ENCODE measurements around the gene KCNN4. TPM values are rescaled to one million over a fixed set of nuclear protein-coding genes. Genes with fewer than 3 reads are reported as not detected.

KCNN4 gene
- total and polyA plus RNA-seq, 10 of the 15 experiments (the other 5 are each of a cell fraction or from before 2014, with no cell fraction given) = 1.4 to 112 (median 77.9) TPM

DNA sequence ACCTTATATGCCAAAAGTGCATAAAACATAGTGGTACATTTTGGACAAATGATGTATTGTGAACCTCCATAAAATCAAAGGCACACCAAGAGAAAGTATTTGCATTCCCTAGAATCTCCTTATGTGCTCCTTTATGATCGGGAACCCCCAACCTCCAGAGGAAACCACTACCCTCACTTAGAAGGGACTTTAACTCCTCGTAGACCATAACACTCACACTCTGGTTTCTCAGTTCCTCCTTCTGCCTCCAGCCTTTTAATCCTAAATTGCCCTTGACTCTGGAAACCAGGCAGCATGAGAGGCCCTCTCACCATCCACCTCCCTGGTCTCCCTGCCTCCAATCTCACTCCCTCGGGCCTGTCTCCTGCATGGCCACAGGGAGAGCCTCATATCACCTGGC is 9.8 kb upstream of the KCNN4 start (continued):
- TF ChIP-seq BACH1 (IDR thresholded peaks at IDR 0.05; ENCODE audit: borderline replicate concordance) (peak; percentile 64; the same call in 1 of the 2 replicates), ATF7 (IDR thresholded peaks at IDR 0.05; ENCODE audit: low read depth) (peak; percentile 41; the same call in 1 of the 2 replicates), ZSCAN29 (IDR thresholded peaks at IDR 0.05) (no peak), ETV6 (conservative IDR thresholded peaks at IDR 0.05 in 1 of 2, IDR thresholded peaks at IDR 0.05 in 1 of 2; ENCODE audit: borderline replicate concordance in 1 of 2, low read depth in 1 of 2) (no peak), ZNF622 (IDR thresholded peaks at IDR 0.05) (no peak), NR2F1 (conservative IDR thresholded peaks at IDR 0.05) (0 out of 2 replicates have a peak, but pooled peaks have one; percentile 10), PAX5 (IDR thresholded peaks at IDR 0.05; ENCODE audit: borderline replicate concordance, low read depth, low read length) (peak; percentile 72), EED (IDR thresholded peaks at IDR 0.05; ENCODE audit: low read depth) (peak; percentile 92), ZNF384 (IDR thresholded peaks at IDR 0.05; ENCODE audit: borderline replicate concordance, low read depth, low read length) (no peak), IRF4 (IDR thresholded peaks at IDR 0.05; ENCODE audit: low read depth, low read length) (peak; percentile 81), SPI1 (IDR thresholded peaks at IDR 0.05; ENCODE audit: borderline replicate concordance, insufficient read depth, low read depth, low read length) (peak; percentile 96), POU2F2 (IDR thresholded peaks at IDR 0.05; ENCODE audit: borderline replicate concordance, low read depth, low read length) (peak; percentile 32; the same call in 1 of the 3 replicates), GATAD2B (conservative IDR thresholded peaks at IDR 0.05; ENCODE audit: low read depth) (peak; percentile 70), FOXM1 (IDR thresholded peaks at IDR 0.05; ENCODE audit: low read depth, low read length) (0 out of 2 replicates have a peak, but pooled peaks have one; percentile 34)

DNA sequence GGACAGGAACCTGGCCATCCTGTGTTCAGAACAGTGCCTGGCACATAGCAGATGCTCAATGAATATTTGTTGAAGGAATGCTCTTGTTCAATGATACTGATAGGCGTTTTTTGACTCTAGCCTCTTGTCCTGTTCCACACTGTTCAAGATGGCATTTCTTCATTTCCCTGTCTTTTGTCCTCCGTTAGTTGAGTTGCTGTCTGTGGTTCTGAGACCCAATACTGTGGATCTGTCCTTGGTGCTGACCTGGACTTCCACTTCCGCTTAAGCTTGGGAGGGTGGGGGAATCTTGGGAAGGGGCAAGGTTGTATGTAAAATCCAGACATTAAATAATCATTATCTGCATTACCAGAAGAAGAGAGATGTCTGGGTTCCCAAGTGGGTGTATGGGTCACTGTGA is 8.3 kb upstream of the KCNN4 start:
- no TSS peak for BruUV-seq (replicated peaks)
- no peak overlapping the region for H3K27ac ChIP-seq (ENCODE audit: control insufficient read depth, insufficient read depth)
- CTCF ChIA-PET = interaction anchor here (1.0 to 3.2 kb wide), 8 partner anchors 9 to 121 kb away, joined by 3 to 16 read pairs (median 4); partner anchors contain the start of gene KCNN4
- TF ChIP-seq, protein P1, sequence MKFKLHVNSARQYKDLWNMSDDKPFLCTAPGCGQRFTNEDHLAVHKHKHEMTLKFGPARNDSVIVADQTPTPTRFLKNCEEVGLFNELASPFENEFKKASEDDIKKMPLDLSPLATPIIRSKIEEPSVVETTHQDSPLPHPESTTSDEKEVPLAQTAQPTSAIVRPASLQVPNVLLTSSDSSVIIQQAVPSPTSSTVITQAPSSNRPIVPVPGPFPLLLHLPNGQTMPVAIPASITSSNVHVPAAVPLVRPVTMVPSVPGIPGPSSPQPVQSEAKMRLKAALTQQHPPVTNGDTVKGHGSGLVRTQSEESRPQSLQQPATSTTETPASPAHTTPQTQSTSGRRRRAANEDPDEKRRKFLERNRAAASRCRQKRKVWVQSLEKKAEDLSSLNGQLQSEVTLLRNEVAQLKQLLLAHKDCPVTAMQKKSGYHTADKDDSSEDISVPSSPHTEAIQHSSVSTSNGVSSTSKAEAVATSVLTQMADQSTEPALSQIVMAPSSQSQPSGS (IDR thresholded peaks at IDR 0.05; ENCODE audit: low read length) = no peak
- TF ChIP-seq JUND (IDR thresholded peaks at IDR 0.05; ENCODE audit: low read depth, low read length) = no peak
- TF ChIP-seq CREM (IDR thresholded peaks at IDR 0.05; ENCODE audit: low read depth) = no peak
- no peak for TF ChIP-seq TCF12 (IDR thresholded peaks at IDR 0.05; ENCODE audit: low read depth, low read length)
- TF ChIP-seq, protein P2, sequence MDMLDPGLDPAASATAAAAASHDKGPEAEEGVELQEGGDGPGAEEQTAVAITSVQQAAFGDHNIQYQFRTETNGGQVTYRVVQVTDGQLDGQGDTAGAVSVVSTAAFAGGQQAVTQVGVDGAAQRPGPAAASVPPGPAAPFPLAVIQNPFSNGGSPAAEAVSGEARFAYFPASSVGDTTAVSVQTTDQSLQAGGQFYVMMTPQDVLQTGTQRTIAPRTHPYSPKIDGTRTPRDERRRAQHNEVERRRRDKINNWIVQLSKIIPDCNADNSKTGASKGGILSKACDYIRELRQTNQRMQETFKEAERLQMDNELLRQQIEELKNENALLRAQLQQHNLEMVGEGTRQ (IDR thresholded peaks at IDR 0.05; ENCODE audit: borderline replicate concordance, low read depth, low read length) = no peak
- TF ChIP-seq, protein P3, sequence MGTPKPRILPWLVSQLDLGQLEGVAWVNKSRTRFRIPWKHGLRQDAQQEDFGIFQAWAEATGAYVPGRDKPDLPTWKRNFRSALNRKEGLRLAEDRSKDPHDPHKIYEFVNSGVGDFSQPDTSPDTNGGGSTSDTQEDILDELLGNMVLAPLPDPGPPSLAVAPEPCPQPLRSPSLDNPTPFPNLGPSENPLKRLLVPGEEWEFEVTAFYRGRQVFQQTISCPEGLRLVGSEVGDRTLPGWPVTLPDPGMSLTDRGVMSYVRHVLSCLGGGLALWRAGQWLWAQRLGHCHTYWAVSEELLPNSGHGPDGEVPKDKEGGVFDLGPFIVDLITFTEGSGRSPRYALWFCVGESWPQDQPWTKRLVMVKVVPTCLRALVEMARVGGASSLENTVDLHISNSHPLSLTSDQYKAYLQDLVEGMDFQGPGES (IDR thresholded peaks at IDR 0.05) = no peak
- TF ChIP-seq IKZF2 (IDR thresholded peaks at IDR 0.05) = no peak
- no peak for TF ChIP-seq MEF2A (IDR thresholded peaks at IDR 0.05; ENCODE audit: insufficient read depth, low read depth, low read length)
- TF ChIP-seq ZNF622 (IDR thresholded peaks at IDR 0.05) = no peak

More for the DNA sequence above, 8.3 kb upstream of the KCNN4 start:
- Histone ChIP-seq H3K27me3 (replicated peaks in 1 of 2; ENCODE audit: control insufficient read depth in 2 of 2, insufficient read depth in 2 of 2, low read length in 1 of 2) (no peaks in the 10 kb centered on the region), H3K9ac (ENCODE audit: control insufficient read depth, insufficient read depth, low read length) (no peak overlapping the region), H2AFZ (ENCODE audit: control insufficient read depth, low read depth, low read length) (no peak overlapping the region), H3K4me1 (ENCODE audit: control insufficient read depth, insufficient read depth, low read length) (peaks cover 26% of the 10 kb centered on the region), H3K4me3 (no peak overlapping the region), H4K20me1 (ENCODE audit: control insufficient read depth, insufficient read depth) (no peaks in the 10 kb centered on the region), H3K9me3 (replicated peaks; ENCODE audit: control insufficient read depth, insufficient read depth, low read length) (no peaks in the 10 kb centered on the region), H3K4me2 (ENCODE audit: control insufficient read depth, insufficient read depth) (no peak overlapping the region), H3K79me2 (ENCODE audit: control insufficient read depth, insufficient read depth, low read length) (no peaks in the 10 kb centered on the region), H3K36me3 (ENCODE audit: control insufficient read depth in 2 of 2, insufficient read depth in 2 of 2, low read length in 1 of 2) (no peaks in the 10 kb centered on the region)
- ChIA-PET RAD21 (ENCODE audit: unreplicated experiment) (interaction anchor here (1.1 to 3.3 kb wide), 3 partner anchors 44 to 234 kb away, joined by 3 to 12 read pairs (median 9); no protein-coding TSS in a partner anchor), POLR2A (interaction anchor here (1.0 to 1.4 kb wide), 2 partner anchors 12 to 24 kb away, joined by 3 to 4 read pairs; no protein-coding TSS in a partner anchor), SMC1A (ENCODE audit: uncharacterized antibody, unreplicated experiment) (interaction anchor here (1.2 to 1.4 kb wide), 2 partner anchors 23 to 120 kb away, joined by 3 to 4 read pairs; no protein-coding TSS in a partner anchor)
- ATAC-seq (no peak), DNase-seq (ENCODE audit: low read depth, low spot score) (no peak), FAIRE-seq (no peak)
- WGBS (ENCODE audit: insufficient coverage, insufficient replicate concordance, low lambda C conversion rate, missing lambda C conversion rate) = 5% methylated on average over 3 of the region's 3 CpGs
- in situ Hi-C loops (cut with MboI) = loop anchor here (5.0 kb wide), 1 partner anchor 42 kb away; no protein-coding TSS in a partner anchor
- intact Hi-C loops (cut with micrococcal nuclease; ENCODE audit: unreplicated experiment) = loop anchor here (10.0 kb wide), 1 partner anchor 344 kb away; no protein-coding TSS in a partner anchor
